Liver (tissue), 3 donors: Measurements from ENCODE around the gene PLA2G4B.

ENCODE experiments used
- ATF3 ChIP-seq: IDR thresholded peaks from 2 replicates; pipeline ENCODE4 v1.6.1; 2016; ENCODE audit warnings: antibody characterized with exemption
- EGR1 ChIP-seq, 2 donors: IDR thresholded peaks; 2 replicates each; pipeline ENCODE4 v1.6.1; 2016 to 2018; ENCODE audit warnings: antibody characterized with exemption in 2 of 2, low read depth in 2 of 2
- FOXA1 ChIP-seq: IDR thresholded peaks from 2 replicates; pipeline ENCODE4 v1.6.1; 2016; ENCODE audit warnings: antibody characterized with exemption
- GABPA ChIP-seq, 2 donors: IDR thresholded peaks in 1 of 2; conservative IDR thresholded peaks in 1 of 2; 2 replicates each; pipeline ENCODE4 v1.6.1; 2016; ENCODE audit warnings: antibody characterized with exemption in 2 of 2, mild to moderate bottlenecking in 1 of 2, moderate library complexity in 1 of 2
- HNF4G ChIP-seq: IDR thresholded peaks from 2 replicates; pipeline ENCODE4 v1.6.1; 2016; ENCODE audit warnings: antibody characterized with exemption
- JUND ChIP-seq, 2 donors: IDR thresholded peaks; 2 replicates each; pipeline ENCODE4 v1.6.1; 2016; ENCODE audit warnings: antibody characterized with exemption in 2 of 2
- RAD21 ChIP-seq, 2 donors: IDR thresholded peaks; 2 replicates each; pipeline ENCODE4 v1.6.1; 2016; ENCODE audit warnings: antibody characterized with exemption in 2 of 2, mild to moderate bottlenecking in 2 of 2
- RXRA ChIP-seq, 2 donors: IDR thresholded peaks; 2 replicates each; pipeline ENCODE4 v1.6.1; 2017 to 2018; ENCODE audit warnings: antibody characterized with exemption in 2 of 2, mild to moderate bottlenecking in 1 of 2
- SP1 ChIP-seq: IDR thresholded peaks from 2 replicates; pipeline ENCODE4 v1.6.1; 2018; ENCODE audit warnings: antibody characterized with exemption, mild to moderate bottlenecking
- TAF1 ChIP-seq: conservative IDR thresholded peaks from 2 replicates; pipeline ENCODE4 v1.6.1; 2016; ENCODE audit warnings: antibody characterized with exemption, mild to moderate bottlenecking
- TF ChIP-seq, protein P1 (sequence below): IDR thresholded peaks from 2 replicates; pipeline ENCODE4 v1.6.1; 2016; ENCODE audit warnings: antibody characterized with exemption, mild to moderate bottlenecking
- TF ChIP-seq, protein P2 (sequence below): fragments of 150-350 bp; IDR thresholded peaks from 2 replicates; pipeline ENCODE4 v1.5.1; 2017; ENCODE audit warnings: improper control_type of control experiment, low read depth, low read length; ENCODE audit not compliant: missing input control
- TF ChIP-seq, protein P3 (sequence below): IDR thresholded peaks from 2 replicates; pipeline ENCODE4 v1.6.1; 2016; ENCODE audit warnings: antibody characterized with exemption
- TF ChIP-seq, protein P4 (sequence below): IDR thresholded peaks from 2 replicates; pipeline ENCODE4 v1.6.1; 2016; ENCODE audit warnings: antibody characterized with exemption
- donor health status: healthy.
- donor health status: healthy.

DNA sequence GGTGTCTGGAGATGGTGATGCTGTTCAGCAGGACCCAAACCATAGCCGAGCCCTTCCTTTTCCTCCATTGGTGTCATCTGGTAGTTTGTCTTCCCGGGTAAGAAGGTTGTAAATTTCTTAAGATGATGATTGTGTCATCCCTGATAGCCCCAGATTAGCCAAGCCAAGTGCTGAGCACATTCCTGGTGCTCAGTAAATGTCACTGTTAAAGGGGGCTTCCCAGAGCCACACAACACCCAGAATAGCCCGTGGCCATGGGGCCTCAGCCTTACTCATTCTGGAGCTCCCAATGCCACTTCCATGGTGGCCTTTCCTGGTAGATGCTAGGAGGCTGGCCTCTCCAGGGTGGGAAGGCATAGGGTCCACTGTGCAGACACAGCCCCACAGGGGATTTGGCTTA, 4.6 kb upstream of the PLA2G4B start:
- TF ChIP-seq, protein P1, sequence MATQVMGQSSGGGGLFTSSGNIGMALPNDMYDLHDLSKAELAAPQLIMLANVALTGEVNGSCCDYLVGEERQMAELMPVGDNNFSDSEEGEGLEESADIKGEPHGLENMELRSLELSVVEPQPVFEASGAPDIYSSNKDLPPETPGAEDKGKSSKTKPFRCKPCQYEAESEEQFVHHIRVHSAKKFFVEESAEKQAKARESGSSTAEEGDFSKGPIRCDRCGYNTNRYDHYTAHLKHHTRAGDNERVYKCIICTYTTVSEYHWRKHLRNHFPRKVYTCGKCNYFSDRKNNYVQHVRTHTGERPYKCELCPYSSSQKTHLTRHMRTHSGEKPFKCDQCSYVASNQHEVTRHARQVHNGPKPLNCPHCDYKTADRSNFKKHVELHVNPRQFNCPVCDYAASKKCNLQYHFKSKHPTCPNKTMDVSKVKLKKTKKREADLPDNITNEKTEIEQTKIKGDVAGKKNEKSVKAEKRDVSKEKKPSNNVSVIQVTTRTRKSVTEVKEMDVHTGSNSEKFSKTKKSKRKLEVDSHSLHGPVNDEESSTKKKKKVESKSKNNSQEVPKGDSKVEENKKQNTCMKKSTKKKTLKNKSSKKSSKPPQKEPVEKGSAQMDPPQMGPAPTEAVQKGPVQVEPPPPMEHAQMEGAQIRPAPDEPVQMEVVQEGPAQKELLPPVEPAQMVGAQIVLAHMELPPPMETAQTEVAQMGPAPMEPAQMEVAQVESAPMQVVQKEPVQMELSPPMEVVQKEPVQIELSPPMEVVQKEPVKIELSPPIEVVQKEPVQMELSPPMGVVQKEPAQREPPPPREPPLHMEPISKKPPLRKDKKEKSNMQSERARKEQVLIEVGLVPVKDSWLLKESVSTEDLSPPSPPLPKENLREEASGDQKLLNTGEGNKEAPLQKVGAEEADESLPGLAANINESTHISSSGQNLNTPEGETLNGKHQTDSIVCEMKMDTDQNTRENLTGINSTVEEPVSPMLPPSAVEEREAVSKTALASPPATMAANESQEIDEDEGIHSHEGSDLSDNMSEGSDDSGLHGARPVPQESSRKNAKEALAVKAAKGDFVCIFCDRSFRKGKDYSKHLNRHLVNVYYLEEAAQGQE: no peak
- TF ChIP-seq, protein P2, sequence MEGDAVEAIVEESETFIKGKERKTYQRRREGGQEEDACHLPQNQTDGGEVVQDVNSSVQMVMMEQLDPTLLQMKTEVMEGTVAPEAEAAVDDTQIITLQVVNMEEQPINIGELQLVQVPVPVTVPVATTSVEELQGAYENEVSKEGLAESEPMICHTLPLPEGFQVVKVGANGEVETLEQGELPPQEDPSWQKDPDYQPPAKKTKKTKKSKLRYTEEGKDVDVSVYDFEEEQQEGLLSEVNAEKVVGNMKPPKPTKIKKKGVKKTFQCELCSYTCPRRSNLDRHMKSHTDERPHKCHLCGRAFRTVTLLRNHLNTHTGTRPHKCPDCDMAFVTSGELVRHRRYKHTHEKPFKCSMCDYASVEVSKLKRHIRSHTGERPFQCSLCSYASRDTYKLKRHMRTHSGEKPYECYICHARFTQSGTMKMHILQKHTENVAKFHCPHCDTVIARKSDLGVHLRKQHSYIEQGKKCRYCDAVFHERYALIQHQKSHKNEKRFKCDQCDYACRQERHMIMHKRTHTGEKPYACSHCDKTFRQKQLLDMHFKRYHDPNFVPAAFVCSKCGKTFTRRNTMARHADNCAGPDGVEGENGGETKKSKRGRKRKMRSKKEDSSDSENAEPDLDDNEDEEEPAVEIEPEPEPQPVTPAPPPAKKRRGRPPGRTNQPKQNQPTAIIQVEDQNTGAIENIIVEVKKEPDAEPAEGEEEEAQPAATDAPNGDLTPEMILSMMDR: no peak
- TF ChIP-seq RXRA (IDR thresholded peaks at IDR 0.05): no peak
- no peak for TF ChIP-seq EGR1 (IDR thresholded peaks at IDR 0.05; ENCODE audit: low read depth in 2 of 2)
- TF ChIP-seq TAF1: no peak
- TF ChIP-seq GABPA (IDR thresholded peaks at IDR 0.05 in 1 of 2, conservative IDR thresholded peaks at IDR 0.05 in 1 of 2): no peak
- no peak for TF ChIP-seq JUND (IDR thresholded peaks at IDR 0.05)
- TF ChIP-seq, protein P3, sequence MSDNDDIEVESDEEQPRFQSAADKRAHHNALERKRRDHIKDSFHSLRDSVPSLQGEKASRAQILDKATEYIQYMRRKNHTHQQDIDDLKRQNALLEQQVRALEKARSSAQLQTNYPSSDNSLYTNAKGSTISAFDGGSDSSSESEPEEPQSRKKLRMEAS: no peak
- TF ChIP-seq, protein P4, sequence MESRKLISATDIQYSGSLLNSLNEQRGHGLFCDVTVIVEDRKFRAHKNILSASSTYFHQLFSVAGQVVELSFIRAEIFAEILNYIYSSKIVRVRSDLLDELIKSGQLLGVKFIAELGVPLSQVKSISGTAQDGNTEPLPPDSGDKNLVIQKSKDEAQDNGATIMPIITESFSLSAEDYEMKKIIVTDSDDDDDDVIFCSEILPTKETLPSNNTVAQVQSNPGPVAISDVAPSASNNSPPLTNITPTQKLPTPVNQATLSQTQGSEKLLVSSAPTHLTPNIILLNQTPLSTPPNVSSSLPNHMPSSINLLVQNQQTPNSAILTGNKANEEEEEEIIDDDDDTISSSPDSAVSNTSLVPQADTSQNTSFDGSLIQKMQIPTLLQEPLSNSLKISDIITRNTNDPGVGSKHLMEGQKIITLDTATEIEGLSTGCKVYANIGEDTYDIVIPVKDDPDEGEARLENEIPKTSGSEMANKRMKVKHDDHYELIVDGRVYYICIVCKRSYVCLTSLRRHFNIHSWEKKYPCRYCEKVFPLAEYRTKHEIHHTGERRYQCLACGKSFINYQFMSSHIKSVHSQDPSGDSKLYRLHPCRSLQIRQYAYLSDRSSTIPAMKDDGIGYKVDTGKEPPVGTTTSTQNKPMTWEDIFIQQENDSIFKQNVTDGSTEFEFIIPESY: no peak
- no peak for TF ChIP-seq HNF4G
- TF ChIP-seq RAD21 (IDR thresholded peaks at IDR 0.05): no peak
- no peak for TF ChIP-seq SP1
- no peak for TF ChIP-seq FOXA1
- TF ChIP-seq ATF3: no peak
